H1 (cell line): ENCODE measurements around the gene SLC25A51. TPM values are rescaled to one million over a fixed set of nuclear protein-coding genes. Genes with fewer than 3 reads are reported as not detected.

Experiments
- CTCF ChIA-PET: fragments of 300-600 bp; sonication (Branson Sonifier 250); formaldehyde crosslinking; loops from one replicate; lab custom pipeline; 2021; ENCODE audit not compliant: partially characterized antibody; lab: Charles Lee
- POLR2A ChIA-PET: fragments of 300-600 bp; sonication (Branson Sonifier 250); formaldehyde crosslinking; loops from one replicate; lab custom pipeline; 2021; ENCODE audit warnings: inconsistent platforms; ENCODE audit not compliant: partially characterized antibody; lab: Charles Lee
- DNase-seq, 2 experiments: peaks; one replicate each; pipeline versions ENCODE4 v3.0.0 to v3.0.0-alpha.2; 2010 to 2022; ENCODE audit warnings: low spot score in 2 of 2, low read depth in 1 of 2, mixed read lengths in 1 of 2
- FAIRE-seq: peaks from 2 replicates; lab custom pipeline; 2011; peaks lifted over from hg19 to GRCh38; lab: Jason Lieb, UNC
- H2AFZ ChIP-seq: 2 replicates; pipeline ENCODE4 v1.8.1; 2012; ENCODE audit warnings: low read length, inconsistent platforms
- H2AK5ac ChIP-seq: 2 replicates; pipeline ENCODE4 v1.6.1; 2013; ENCODE audit warnings: low read depth, low read length
- H2BK120ac ChIP-seq: replicated peaks from 2 replicates; pipeline ENCODE3; 2013; ENCODE audit warnings: low read depth, low read length, inconsistent platforms
- H2BK12ac ChIP-seq: 2 replicates; pipeline ENCODE4 v1.6.1; 2013; ENCODE audit warnings: low read depth, low read length
- H2BK15ac ChIP-seq: 2 replicates; pipeline ENCODE4 v1.6.1; 2013; ENCODE audit warnings: low read length
- H2BK20ac ChIP-seq: 2 replicates; pipeline ENCODE4 v1.6.1; 2013; ENCODE audit warnings: low read length
- H2BK5ac ChIP-seq: 2 replicates; pipeline ENCODE4 v1.6.1; 2013; ENCODE audit warnings: low read depth, low read length
- H3K14ac ChIP-seq: 2 replicates; pipeline ENCODE4 v1.6.1; 2013; ENCODE audit warnings: inconsistent platforms; ENCODE audit not compliant: insufficient read length
- H3K18ac ChIP-seq: 2 replicates; pipeline ENCODE4 v1.6.1; 2013; ENCODE audit warnings: low read length; ENCODE audit errors: extremely low read depth
- H3K23ac ChIP-seq: 2 replicates; pipeline ENCODE4 v1.6.1; 2013; ENCODE audit warnings: inconsistent platforms; ENCODE audit not compliant: insufficient read length
- H3K23me2 ChIP-seq: 2 replicates; pipeline ENCODE4 v1.6.1; 2013; ENCODE audit warnings: low read depth, low read length
- H3K27ac ChIP-seq: 2 replicates; pipeline ENCODE4 v1.6.1; 2011; ENCODE audit warnings: low read depth, low read length, inconsistent platforms
- H3K27me3 ChIP-seq, 4 experiments: replicated peaks in 1 of 4; 1 replicate in 1 of 4; 2 replicates in 3 of 4; pipeline versions ENCODE4 v1.6.1 to v1.8.1; 2011 to 2013; ENCODE audit warnings: low read length in 3 of 4, mild to moderate bottlenecking in 3 of 4, inconsistent platforms in 2 of 4, mixed read lengths in 2 of 4, moderate library complexity in 1 of 4; ENCODE audit not compliant: control insufficient read depth in 3 of 4, insufficient read depth in 3 of 4; ENCODE audit errors: extremely low read depth in 1 of 4
- H3K36me3 ChIP-seq, 4 experiments: 2 replicates each; pipeline versions ENCODE4 v1.6.1 to v1.8.1; 2011 to 2013; ENCODE audit warnings: mild to moderate bottlenecking in 4 of 4, low read length in 3 of 4, moderate library complexity in 2 of 4, control low read depth in 1 of 4, inconsistent platforms in 1 of 4; ENCODE audit not compliant: insufficient read depth in 4 of 4, control insufficient read depth in 2 of 4
- H3K4ac ChIP-seq: replicated peaks from 2 replicates; pipeline ENCODE3; 2013; ENCODE audit warnings: low read length, low read depth, mixed read lengths, inconsistent platforms; ENCODE audit not compliant: insufficient read length
- H3K4me1 ChIP-seq, 4 experiments: replicated peaks in 1 of 4; 1 replicate in 1 of 4; 2 replicates in 3 of 4; pipeline versions ENCODE4 v1.6.1 to v1.8.1; 2011 to 2013; ENCODE audit warnings: low read length in 3 of 4, inconsistent platforms in 2 of 4, mixed read lengths in 1 of 4; ENCODE audit not compliant: insufficient read depth in 4 of 4, control insufficient read depth in 3 of 4
- H3K4me2 ChIP-seq, 2 experiments: 2 replicates each; pipeline versions ENCODE4 v1.6.1 to v1.8.1; 2011 to 2013; ENCODE audit warnings: low read depth in 2 of 2, low read length in 2 of 2, control low read depth in 1 of 2, inconsistent platforms in 1 of 2, mild to moderate bottlenecking in 1 of 2; ENCODE audit not compliant: insufficient read depth in 1 of 2
- H3K4me3 ChIP-seq, 4 experiments: fragments of 200-600, 300-600 bp in 1 of 4; sonication (generic), shearing (Covaris generic), sonication (Bioruptor Twin) in 1 of 4; 2 replicates each; pipeline versions ENCODE4 v1.5.1 to v1.8.1; 2011 to 2016; ENCODE audit warnings: low read length in 4 of 4, low read depth in 3 of 4, control low read depth in 2 of 4, inconsistent platforms in 2 of 4, mild to moderate bottlenecking in 2 of 4, mixed read lengths in 1 of 4, moderate library complexity in 1 of 4; ENCODE audit not compliant: insufficient read depth in 2 of 4; ENCODE audit errors: extremely low read depth in 1 of 4
- H3K56ac ChIP-seq: replicated peaks from 2 replicates; pipeline ENCODE3; 2013; ENCODE audit warnings: low read depth, mild to moderate bottlenecking, mixed read lengths, low read length, inconsistent platforms; ENCODE audit not compliant: insufficient read length
- H3K79me1 ChIP-seq: 2 replicates; pipeline ENCODE4 v1.6.1; 2013; ENCODE audit warnings: low read depth, low read length, control low read depth
- H3K79me2 ChIP-seq, 2 experiments: 2 replicates each; pipeline versions ENCODE4 v1.6.1 to v1.8.1; 2012 to 2013; ENCODE audit warnings: low read length in 2 of 2, mild to moderate bottlenecking in 2 of 2, inconsistent platforms in 1 of 2; ENCODE audit not compliant: insufficient read depth in 2 of 2, control insufficient read depth in 1 of 2
- H3K9ac ChIP-seq, 4 experiments: replicated peaks in 1 of 4; 1 replicate in 1 of 4; 2 replicates in 3 of 4; pipeline versions ENCODE4 v1.6.1 to v1.8.1; 2011 to 2013; ENCODE audit warnings: low read depth in 3 of 4, low read length in 3 of 4, control low read depth in 2 of 4, mild to moderate bottlenecking in 2 of 4, moderate library complexity in 2 of 4, inconsistent platforms in 1 of 4; ENCODE audit errors: extremely low read depth in 1 of 4
- H3K9me3 ChIP-seq, 2 experiments: 2 replicates each; pipeline versions ENCODE4 v1.6.1 to v1.8.1; 2012 to 2013; ENCODE audit warnings: mild to moderate bottlenecking in 2 of 2, moderate library complexity in 2 of 2, control low read depth in 1 of 2, inconsistent platforms in 1 of 2, low read depth in 1 of 2, low read length in 1 of 2, mixed read lengths in 1 of 2; ENCODE audit not compliant: insufficient read depth in 2 of 2
- H4K20me1 ChIP-seq, 2 experiments: replicated peaks in 1 of 2; 2 replicates each; pipeline versions ENCODE3 to v1.8.1; 2011 to 2013; ENCODE audit warnings: inconsistent platforms in 2 of 2, low read length in 2 of 2, mild to moderate bottlenecking in 1 of 2; ENCODE audit not compliant: insufficient read depth in 2 of 2, control insufficient read depth in 1 of 2
- H4K5ac ChIP-seq: 2 replicates; pipeline ENCODE4 v1.6.1; 2013; ENCODE audit warnings: low read length, low read depth, mixed read lengths, inconsistent platforms; ENCODE audit not compliant: insufficient read length
- H4K8ac ChIP-seq: 2 replicates; pipeline ENCODE4 v1.8.0; 2013; ENCODE audit warnings: mild to moderate bottlenecking, moderate library complexity, low read length, inconsistent platforms; ENCODE audit not compliant: insufficient read depth; ENCODE audit errors: extremely low read depth
- H4K91ac ChIP-seq: replicated peaks from 2 replicates; pipeline ENCODE3; 2013; ENCODE audit warnings: low read length, mixed read lengths, inconsistent platforms; ENCODE audit not compliant: insufficient read length
- BACH1 ChIP-seq: IDR thresholded peaks from 2 replicates; pipeline ENCODE4 v1.6.1; 2012; ENCODE audit warnings: low read length, improper control_type of control experiment
- BCL11A ChIP-seq, 2 experiments: IDR thresholded peaks; one replicate each; pipeline ENCODE4 v1.6.1; 2011; ENCODE audit warnings: low read depth in 2 of 2, low read length in 2 of 2, mild to moderate bottlenecking in 2 of 2
- HDAC2 ChIP-seq, 2 experiments: fragments of 300-600 bp in 1 of 2; sonication (generic) in 1 of 2; IDR thresholded peaks; 2 replicates each; pipeline ENCODE4 v1.6.1; 2011 to 2012; ENCODE audit warnings: low read depth in 2 of 2, low read length in 2 of 2, mild to moderate bottlenecking in 2 of 2, moderate library complexity in 2 of 2, borderline replicate concordance in 1 of 2, inconsistent platforms in 1 of 2
- NRF1 ChIP-seq: IDR thresholded peaks from 2 replicates; pipeline ENCODE4 v1.6.1; 2011; ENCODE audit warnings: mild to moderate bottlenecking, low read depth, low read length, improper control_type of control experiment
- SIX5 ChIP-seq: IDR thresholded peaks from 2 replicates; pipeline ENCODE4 v1.6.1; 2011; ENCODE audit warnings: mild to moderate bottlenecking, low read depth, low read length
- SRF ChIP-seq: IDR thresholded peaks from 2 replicates; pipeline ENCODE4 v1.6.1; 2011; ENCODE audit warnings: mild to moderate bottlenecking, low read depth, low read length, moderate library complexity
- ZNF274 ChIP-seq: IDR thresholded peaks from 2 replicates; pipeline ENCODE4 v1.7.0; 2012; ENCODE audit warnings: low read length, borderline replicate concordance; ENCODE audit errors: extremely low read depth
- WGBS, 2 experiments: shearing (Covaris generic) in 1 of 2; methylation state at CpG; one replicate each; pipeline versions ENCODE4 v1.1.6 to v1.1.7; 2013 to 2015; ENCODE audit warnings: low lambda C conversion rate in 2 of 2, mixed read lengths in 2 of 2, inconsistent platforms in 1 of 2, low coverage in 1 of 2, missing lambda C conversion rate in 1 of 2; ENCODE audit not compliant: insufficient replicate concordance in 2 of 2, insufficient coverage in 1 of 2, insufficient read length in 1 of 2; ENCODE audit errors: extremely low coverage in 1 of 2, missing lambda C conversion rate in 1 of 2; 5-methylcytosine and 5-hydroxymethylcytosine counted together
- polyA plus RNA-seq, 7 experiments: library from polyadenylated mRNA; depleted of rRNA in 3 of 7; stranded (reverse) in 5 of 7; unstranded in 2 of 7; fragments of >200 nt in 5 of 7; fragments of 200-250 nt in 2 of 7; gene quantifications; 1 replicate in 5 of 7; 2 replicates in 1 of 7; 4 replicates in 1 of 7; pipeline versions ENCODE4 v1.2.1 to v1.2.3, GENCODE V29; 2011 to 2013; ENCODE audit warnings: missing spikeins in 2 of 7, mixed read lengths in 2 of 7
- total RNA-seq: library from RNA; stranded (reverse); fragmentation: NEBNext Ultra II Directional; extraction: Animal tissue kit (Norgen Biotek cat#: 25700); gene quantifications from 2 replicates; pipeline ENCODE4 v1.2.1, GENCODE V29; 2021

SLC25A51 gene
- total and polyA plus RNA-seq, 2 of the 8 experiments (the other 6 are each of a cell fraction or from before 2014, with no cell fraction given), result 8.0 to 14.5 TPM

DNA sequence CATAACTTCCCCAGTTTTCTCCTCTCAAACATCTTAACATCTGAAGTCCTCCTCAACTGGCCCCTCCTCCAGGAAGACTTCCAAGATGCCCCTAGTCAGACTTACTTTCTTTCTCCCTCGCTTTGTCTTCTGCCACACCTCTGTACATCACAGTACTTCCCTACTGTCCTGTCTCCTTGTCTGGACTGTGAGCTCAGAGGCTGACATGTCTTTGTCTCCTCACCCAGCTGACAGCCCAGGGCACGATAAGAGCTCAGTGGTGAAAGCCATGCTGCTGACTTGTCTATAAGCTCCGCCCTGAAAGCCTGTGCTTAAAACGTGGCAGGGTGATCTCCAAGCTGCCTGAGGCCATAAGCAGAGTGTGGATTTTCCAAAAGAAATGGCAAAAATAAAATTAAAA is 33.0 kb upstream of the SLC25A51 start:
- Histone ChIP-seq H2AFZ (no peak overlapping the region), H3K4me2 (no peak overlapping the region), H2BK12ac (no peak overlapping the region), H3K4me1 (peaks cover 0 to 2% (median 1%) of the 10 kb centered on the region in 4 experiments; a peak in 1 of 7 replicates), H2AK5ac (no peak overlapping the region), H3K9ac (no peak overlapping the region), H3K14ac (no peak overlapping the region), H4K8ac (no peak overlapping the region), H2BK5ac (no peak overlapping the region), H4K91ac (no peak overlapping the region), H3K4ac (no peak overlapping the region), H4K5ac (no peak overlapping the region), H3K27me3 (no peaks in the 10 kb centered on the region)
- TF ChIP-seq BCL11A (IDR thresholded peaks at IDR 0.05; ENCODE audit: low read depth in 2 of 2, low read length in 2 of 2), result no peak
- no peak for TF ChIP-seq HDAC2 (IDR thresholded peaks at IDR 0.05; ENCODE audit: borderline replicate concordance in 1 of 2, low read depth in 2 of 2, low read length in 2 of 2)
- no peak for TF ChIP-seq SRF
- TF ChIP-seq NRF1, result no peak
- no peak for TF ChIP-seq ZNF274
- TF ChIP-seq SIX5, result no peak
- no peak for TF ChIP-seq BACH1
- TF ChIP-seq, all 59 proteins: peak for 0
- 65% methylated on average over 4 of the region's 4 CpGs; no CpG with 5 or more reads in 1 of the 2 experiments for WGBS, 2 experiments
- ChIA-PET POLR2A (interaction anchor here (1.6 kb wide), 1 partner anchor 80 kb away, joined by 4 read pairs; no protein-coding TSS in a partner anchor), CTCF (interaction anchor here (0.6 to 1.6 kb wide), 12 partner anchors 8 to 479 kb away, joined by 3 to 6 read pairs (median 3); partner anchors contain the start of gene ALDH1B1)
- Histone ChIP-seq H3K4me3 (no peak overlapping the region), H3K27ac (no peak overlapping the region), H2BK15ac (peak overlapping the region; percentile 72; the same call in 1 of the 2 replicates), H3K9me3 (no peaks in the 10 kb centered on the region), H4K20me1 (peaks cover 1 to 3% of the 10 kb centered on the region in 2 experiments), H3K36me3 (no peaks in the 10 kb centered on the region), H3K23ac (no peak overlapping the region), H3K56ac (no peak overlapping the region), H3K23me2 (no peaks in the 10 kb centered on the region), H3K18ac (no peak overlapping the region), H2BK20ac (no peak overlapping the region), H2BK120ac (no peak overlapping the region), H3K79me1 (no peaks in the 10 kb centered on the region), H3K79me2 (no peaks in the 10 kb centered on the region)
- DNase-seq (no peak), FAIRE-seq (no peak)
